Measurements from ENCODE around the gene MACROD2. TPM values are rescaled to one million over a fixed set of nuclear protein-coding genes. Genes with fewer than 3 reads are reported as not detected.

The MACROD2 gene
- polyA plus RNA-seq, 1 donor (not counting 4 experiments of a cell fraction or from before 2014, with no cell fraction given): 0.71 TPM

- no peak for FAIRE-seq
- TF ChIP-seq EZH2 (IDR thresholded peaks at IDR 0.05; ENCODE audit: low read length) (no peak), CTCF (optimal IDR thresholded peaks at IDR 0.05 in 1 of 3, IDR thresholded peaks at IDR 0.05 in 1 of 3, conservative IDR thresholded peaks at IDR 0.05 in 1 of 3; ENCODE audit: extremely low read depth in 1 of 3, insufficient read depth in 2 of 3, low read length in 3 of 3) (no peak)
- H2AFZ ChIP-seq (ENCODE audit: control insufficient read depth, low read length): no peak overlapping the region
These were observed 1916.3 kb downstream of the MACROD2 start for GRCh38 chr20:15911581-15911980.

GRCh38 chr20:15913391-15914025 lies 1918.2 kb downstream of the MACROD2 start:
- Histone ChIP-seq H3K4me2 (ENCODE audit: control insufficient read depth, extremely low read depth, insufficient read depth, low read depth, low read length) (no peak overlapping the region), H3K9me3 (ENCODE audit: control insufficient read depth, low read depth, low read length) (no peaks in the 10 kb centered on the region), H3K36me3 (ENCODE audit: control insufficient read depth in 2 of 2, extremely low read depth in 1 of 2, insufficient read depth in 2 of 2, low read length in 2 of 2) (no peaks in the 10 kb centered on the region), H3K79me2 (ENCODE audit: control insufficient read depth, insufficient read depth, low read length) (no peaks in the 10 kb centered on the region), H3K4me1 (ENCODE audit: control insufficient read depth, extremely low read depth, insufficient read depth, low read length) (no peaks in the 10 kb centered on the region), H4K20me1 (ENCODE audit: control insufficient read depth, extremely low read depth, insufficient read depth, low read length) (no peaks in the 10 kb centered on the region), H3K27me3 (ENCODE audit: control insufficient read depth, extremely low read depth, insufficient read depth, low read length) (no peaks in the 10 kb centered on the region), H3K9me1 (ENCODE audit: control insufficient read depth, extremely low read depth, insufficient read depth, low read length) (no peaks in the 10 kb centered on the region), H3K27ac (ENCODE audit: control insufficient read depth, insufficient read depth, low read length) (no peak overlapping the region), H3K4me3 (ENCODE audit: control insufficient read depth in 2 of 3, extremely low read depth in 1 of 3, insufficient read depth in 2 of 3, low read depth in 1 of 3, low read length in 3 of 3) (no peak overlapping the region), H2AFZ (ENCODE audit: control insufficient read depth, low read length) (no peak overlapping the region), H3K9ac (ENCODE audit: control insufficient read depth, extremely low read depth, insufficient read depth, low read length) (no peak overlapping the region)
- no peak for DNase-seq (ENCODE audit: low read depth, low spot score)
- dilution Hi-C loops (cut with MboI; ENCODE audit: extremely low pct_ligation_motif_present, low sequenced_read_pairs): no loop called here
- FAIRE-seq: no peak
- TF ChIP-seq EZH2 (IDR thresholded peaks at IDR 0.05; ENCODE audit: low read length) (no peak), CTCF (optimal IDR thresholded peaks at IDR 0.05 in 1 of 3, IDR thresholded peaks at IDR 0.05 in 1 of 3, conservative IDR thresholded peaks at IDR 0.05 in 1 of 3; ENCODE audit: extremely low read depth in 1 of 3, insufficient read depth in 2 of 3, low read length in 3 of 3) (no peak)

More at GRCh38 chr20:15911581-15911980, 1916.3 kb downstream of the MACROD2 start:
- Histone ChIP-seq H3K9me3 (ENCODE audit: control insufficient read depth, low read depth, low read length) (no peaks in the 10 kb centered on the region), H3K36me3 (ENCODE audit: control insufficient read depth in 2 of 2, extremely low read depth in 1 of 2, insufficient read depth in 2 of 2, low read length in 2 of 2) (no peaks in the 10 kb centered on the region), H3K4me1 (ENCODE audit: control insufficient read depth, extremely low read depth, insufficient read depth, low read length) (no peaks in the 10 kb centered on the region), H3K79me2 (ENCODE audit: control insufficient read depth, insufficient read depth, low read length) (no peaks in the 10 kb centered on the region), H3K27ac (ENCODE audit: control insufficient read depth, insufficient read depth, low read length) (no peak overlapping the region), H3K4me3 (ENCODE audit: control insufficient read depth in 2 of 3, extremely low read depth in 1 of 3, insufficient read depth in 2 of 3, low read depth in 1 of 3, low read length in 3 of 3) (no peak overlapping the region), H3K27me3 (ENCODE audit: control insufficient read depth, extremely low read depth, insufficient read depth, low read length) (no peaks in the 10 kb centered on the region), H3K9me1 (ENCODE audit: control insufficient read depth, extremely low read depth, insufficient read depth, low read length) (no peaks in the 10 kb centered on the region), H3K9ac (ENCODE audit: control insufficient read depth, extremely low read depth, insufficient read depth, low read length) (no peak overlapping the region), H3K4me2 (ENCODE audit: control insufficient read depth, extremely low read depth, insufficient read depth, low read depth, low read length) (no peak overlapping the region), H4K20me1 (ENCODE audit: control insufficient read depth, extremely low read depth, insufficient read depth, low read length) (no peaks in the 10 kb centered on the region)
- no peak for DNase-seq (ENCODE audit: low read depth, low spot score)
- dilution Hi-C loops (cut with MboI; ENCODE audit: extremely low pct_ligation_motif_present, low sequenced_read_pairs): no loop called here
